AG09319 (cell line): ENCODE data around the gene SLC6A18.
"Not testable (repeated sequence)": the region's sequence is repeated elsewhere in the genome, so short reads cannot be mapped to it uniquely, and the experiment has no call there.

Experiments used
- DNase-seq: peaks from one replicate; pipeline ENCODE4 v3.0.0-alpha.2; 2010; ENCODE audit warnings: low read depth; ENCODE audit errors: extremely low read depth
- TF ChIP-seq, protein P1 (sequence below): IDR thresholded peaks from 2 replicates; pipeline ENCODE4 v1.5.1; 2011; ENCODE audit warnings: low read depth, mild to moderate bottlenecking, inconsistent platforms, low read length, moderate library complexity

SLC6A18 gene

DNA sequence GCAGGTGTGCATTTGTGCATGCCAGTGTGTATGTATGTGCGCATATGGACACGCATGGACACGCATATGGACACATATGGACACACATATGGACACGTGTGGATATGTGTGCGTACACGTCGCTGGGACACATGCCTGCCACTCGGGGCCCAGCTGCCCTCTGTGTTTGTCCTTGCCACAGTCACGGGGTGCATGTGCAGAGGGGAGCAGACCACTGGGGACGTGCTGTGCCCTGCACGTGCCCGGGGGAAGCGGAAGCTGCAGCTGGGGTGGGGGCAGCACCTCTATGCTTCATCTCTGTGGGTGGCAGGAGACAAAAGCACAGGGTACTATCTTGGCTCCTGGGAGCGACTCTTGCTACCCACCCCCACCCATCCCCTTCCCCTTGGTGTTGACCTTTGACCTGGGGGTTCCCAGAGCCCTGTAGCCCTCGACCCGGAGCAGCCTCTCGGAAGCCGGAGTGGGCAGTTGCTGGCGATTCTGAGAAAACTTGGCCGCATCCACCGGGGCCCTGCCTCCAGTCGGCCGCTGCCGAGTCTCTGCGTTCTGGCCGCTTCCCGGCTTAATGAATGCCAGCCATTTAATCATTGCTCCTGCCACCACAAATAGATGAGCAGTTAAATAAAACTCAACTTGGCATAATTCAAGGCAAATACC lies 2.4 kb upstream of the SLC6A18 start:
- no peak for DNase-seq
- TF ChIP-seq, protein P1, sequence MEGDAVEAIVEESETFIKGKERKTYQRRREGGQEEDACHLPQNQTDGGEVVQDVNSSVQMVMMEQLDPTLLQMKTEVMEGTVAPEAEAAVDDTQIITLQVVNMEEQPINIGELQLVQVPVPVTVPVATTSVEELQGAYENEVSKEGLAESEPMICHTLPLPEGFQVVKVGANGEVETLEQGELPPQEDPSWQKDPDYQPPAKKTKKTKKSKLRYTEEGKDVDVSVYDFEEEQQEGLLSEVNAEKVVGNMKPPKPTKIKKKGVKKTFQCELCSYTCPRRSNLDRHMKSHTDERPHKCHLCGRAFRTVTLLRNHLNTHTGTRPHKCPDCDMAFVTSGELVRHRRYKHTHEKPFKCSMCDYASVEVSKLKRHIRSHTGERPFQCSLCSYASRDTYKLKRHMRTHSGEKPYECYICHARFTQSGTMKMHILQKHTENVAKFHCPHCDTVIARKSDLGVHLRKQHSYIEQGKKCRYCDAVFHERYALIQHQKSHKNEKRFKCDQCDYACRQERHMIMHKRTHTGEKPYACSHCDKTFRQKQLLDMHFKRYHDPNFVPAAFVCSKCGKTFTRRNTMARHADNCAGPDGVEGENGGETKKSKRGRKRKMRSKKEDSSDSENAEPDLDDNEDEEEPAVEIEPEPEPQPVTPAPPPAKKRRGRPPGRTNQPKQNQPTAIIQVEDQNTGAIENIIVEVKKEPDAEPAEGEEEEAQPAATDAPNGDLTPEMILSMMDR: no peak

DNA sequence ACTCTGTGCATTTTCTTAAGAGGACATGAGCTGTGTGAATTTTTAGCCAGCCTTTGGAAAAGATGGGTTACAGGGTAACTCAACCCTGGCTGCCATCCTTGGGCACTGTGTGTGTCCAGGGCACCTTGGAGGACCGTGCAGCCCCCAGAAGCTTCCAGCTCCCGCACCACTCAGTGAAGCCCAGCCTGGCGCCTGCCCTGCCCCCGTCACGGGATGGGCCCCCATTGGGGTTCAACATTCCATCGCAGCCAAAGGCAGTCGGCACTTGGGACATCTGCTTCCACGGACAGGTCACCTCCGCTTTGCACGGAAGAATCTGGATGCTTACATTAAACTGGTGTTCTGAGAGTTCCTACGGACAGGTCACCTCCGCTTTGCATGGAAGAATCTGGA lies 1.9 kb upstream of the SLC6A18 start:
- TF ChIP-seq, protein P1: no peak
- no peak for DNase-seq

DNA sequence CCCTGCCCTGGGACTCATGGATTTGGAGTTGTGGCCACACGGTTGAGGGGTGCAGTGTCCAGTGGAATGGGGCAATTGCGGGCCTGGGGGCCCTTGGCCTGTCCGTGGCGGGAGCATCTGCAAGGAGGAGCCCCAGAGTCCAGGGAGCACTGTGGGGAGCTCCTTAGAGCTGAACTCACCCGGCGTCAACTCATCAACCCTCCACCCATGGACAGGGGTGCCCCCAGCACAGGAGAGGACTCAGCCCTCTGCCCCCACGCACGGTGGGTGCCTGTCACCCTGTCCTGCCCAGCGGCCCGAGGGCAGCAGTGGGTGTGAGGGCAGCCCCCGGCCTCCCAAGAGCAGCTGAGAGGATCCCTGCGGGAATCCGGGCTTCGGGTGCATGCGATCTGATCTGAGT lies 550 bp upstream of the SLC6A18 start:
- no peak for DNase-seq

DNA sequence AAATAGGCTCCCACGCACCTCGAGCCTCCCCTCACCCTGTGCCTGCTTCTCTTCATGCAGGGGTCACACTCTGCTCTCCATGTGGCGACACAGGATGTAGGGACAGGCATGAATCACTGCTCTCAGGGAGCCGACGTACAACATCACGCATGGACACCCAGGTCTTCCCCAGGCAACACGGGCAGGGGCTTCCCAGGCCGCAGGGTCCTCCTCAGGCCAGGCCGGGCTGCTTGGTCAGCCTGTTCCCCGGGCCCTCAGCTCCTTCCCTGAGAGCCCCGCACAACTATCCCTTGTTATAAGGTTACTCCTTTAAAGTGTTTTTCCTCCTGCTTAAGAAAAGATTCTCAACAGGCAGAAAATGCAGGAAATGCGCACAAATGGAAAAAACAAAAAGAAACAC lies 1.1 kb downstream of the SLC6A18 start:
- TF ChIP-seq, protein P1: no peak

More for the DNA sequence above, 550 bp upstream of the SLC6A18 start:
- TF ChIP-seq, protein P1: no peak

DNA sequence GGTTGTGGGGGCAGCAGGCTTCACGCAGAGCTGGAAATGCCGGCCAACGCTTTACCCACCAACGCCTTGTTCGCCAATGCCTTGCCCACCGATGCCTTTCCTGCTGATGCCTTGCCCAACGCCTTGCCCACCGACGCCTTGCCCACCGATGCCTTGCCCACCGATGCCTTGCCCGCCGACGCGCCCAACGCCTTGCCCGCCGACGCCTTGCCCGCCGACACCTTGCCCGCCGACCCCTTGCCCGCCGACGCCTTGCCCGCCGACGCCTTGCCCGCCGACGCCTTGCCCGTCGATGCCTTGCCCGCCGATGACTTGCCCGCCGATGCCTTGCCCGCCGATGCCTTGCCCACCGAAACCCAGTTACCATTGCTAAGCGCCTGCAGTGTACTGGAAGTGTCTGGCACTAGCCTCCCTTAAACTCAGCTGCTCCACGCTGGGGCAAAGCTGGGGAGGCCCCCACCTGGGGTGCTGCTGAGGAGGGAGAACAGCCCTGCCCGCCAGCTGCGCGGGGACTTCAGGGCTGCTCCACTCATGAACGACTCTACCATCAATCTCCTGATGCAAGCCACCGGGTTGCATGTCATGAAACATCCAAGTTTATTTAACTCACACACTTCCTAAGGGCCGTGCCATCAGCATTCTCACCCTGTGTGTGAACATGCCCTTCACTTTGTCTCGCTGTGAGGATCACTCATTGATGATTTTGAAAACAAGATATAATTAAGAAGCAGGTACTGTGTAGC lies 1.8 kb downstream of the SLC6A18 start:
- TF ChIP-seq, protein P1: no peak
- DNase-seq: no peak

More for the DNA sequence above, 1.1 kb downstream of the SLC6A18 start:
- DNase-seq: no peak

DNA sequence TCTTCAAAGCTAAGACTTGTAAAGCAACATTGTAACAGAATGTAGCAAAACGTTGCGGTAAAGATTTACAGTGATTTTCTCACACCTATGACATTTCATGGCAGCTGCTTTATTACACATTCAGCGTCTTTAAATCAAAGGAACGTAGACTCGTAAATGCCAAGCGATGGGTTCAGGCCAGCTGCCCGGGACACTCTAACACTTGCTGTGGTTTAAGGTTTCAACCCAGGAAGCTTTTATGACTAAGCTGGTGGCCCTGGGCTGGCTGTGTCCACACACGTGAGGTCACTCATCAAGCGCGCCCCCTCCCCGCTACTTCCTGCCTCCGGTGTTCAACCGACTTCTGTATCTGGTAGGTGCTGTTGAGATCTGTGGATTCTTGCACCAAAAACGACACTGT lies 2.5 kb downstream of the SLC6A18 start:
- no peak for DNase-seq
- TF ChIP-seq, protein P1: no peak

DNA sequence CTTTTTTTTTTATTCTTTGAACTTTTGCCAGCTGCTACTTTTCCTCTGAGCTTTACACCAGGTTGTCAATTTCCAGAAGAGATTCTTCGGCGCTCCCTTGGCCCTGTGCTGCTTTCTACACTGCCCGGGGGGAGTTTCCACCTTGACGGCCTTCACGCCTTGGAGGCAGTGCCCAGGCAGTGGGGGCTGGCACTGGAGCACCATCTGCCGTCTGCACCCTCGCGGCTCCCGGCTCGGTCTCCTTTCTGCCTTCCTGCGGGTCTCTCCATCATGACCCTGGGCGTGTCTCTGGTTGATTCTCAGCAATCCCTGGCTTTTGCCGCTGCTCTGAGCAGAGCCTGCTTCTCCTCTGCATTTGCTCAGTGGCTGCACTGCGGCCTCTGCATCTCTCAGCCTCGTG lies 2.9 kb downstream of the SLC6A18 start:
- TF ChIP-seq, protein P1: no peak
- DNase-seq: no peak

DNA sequence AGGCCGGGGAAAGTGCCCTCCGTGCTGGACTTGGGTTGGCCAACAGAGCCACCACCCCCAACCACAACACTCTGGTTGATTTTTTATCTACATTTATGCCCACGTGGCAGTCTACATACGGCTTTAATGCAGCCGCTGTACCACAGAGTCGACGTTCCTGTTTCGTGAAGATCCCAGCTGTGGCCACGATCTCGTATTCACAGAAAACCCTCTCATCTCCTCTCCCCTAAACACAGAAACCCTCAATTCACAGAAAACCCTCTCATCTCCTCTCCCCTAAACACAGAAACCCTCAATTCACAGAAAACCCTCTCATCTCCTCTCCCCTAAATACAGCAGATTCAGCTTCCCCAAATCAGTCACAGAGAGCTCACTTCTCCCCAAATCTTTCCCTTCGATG lies 3.8 kb downstream of the SLC6A18 start:
- not testable (repeated sequence) for DNase-seq
